ENCODE results near the gene DLGAP1.

GRCh38 chr18:4144201-4144600 lies 310.9 kb downstream of the DLGAP1 start:
- TF ChIP-seq CTCF (IDR thresholded peaks at IDR 0.05) (no peak), ZFX (IDR thresholded peaks at IDR 0.05; ENCODE audit: borderline replicate concordance) (no peak)
